Coronary artery (tissue), 2 donors: Measurements from ENCODE around the gene IER5.
"Not testable (repeated sequence)": the region's sequence is repeated elsewhere in the genome, so short reads cannot be mapped to it uniquely, and the experiment has no call there.

ENCODE experiments used
- DNase-seq: peaks from one replicate; pipeline ENCODE4 v3.0.0-alpha.2; 2017; ENCODE audit warnings: low spot score
- H3K27ac ChIP-seq, 2 donors: fragments of 200-600 bp; sonication (generic); one replicate each; pipeline ENCODE4 v1.5.1; 2016 to 2019
- H3K4me3 ChIP-seq: fragments of 200-600 bp; sonication (generic); 2 replicates; pipeline ENCODE4 v1.5.1; 2016; ENCODE audit warnings: mild to moderate bottlenecking, moderate library complexity
- TF ChIP-seq, protein P1 (sequence below): fragments of 200-600 bp; sonication (generic); IDR thresholded peaks from one replicate; pipeline ENCODE4 v1.5.1; 2019; ENCODE audit warnings: antibody characterized with exemption

IER5 gene

DNA sequence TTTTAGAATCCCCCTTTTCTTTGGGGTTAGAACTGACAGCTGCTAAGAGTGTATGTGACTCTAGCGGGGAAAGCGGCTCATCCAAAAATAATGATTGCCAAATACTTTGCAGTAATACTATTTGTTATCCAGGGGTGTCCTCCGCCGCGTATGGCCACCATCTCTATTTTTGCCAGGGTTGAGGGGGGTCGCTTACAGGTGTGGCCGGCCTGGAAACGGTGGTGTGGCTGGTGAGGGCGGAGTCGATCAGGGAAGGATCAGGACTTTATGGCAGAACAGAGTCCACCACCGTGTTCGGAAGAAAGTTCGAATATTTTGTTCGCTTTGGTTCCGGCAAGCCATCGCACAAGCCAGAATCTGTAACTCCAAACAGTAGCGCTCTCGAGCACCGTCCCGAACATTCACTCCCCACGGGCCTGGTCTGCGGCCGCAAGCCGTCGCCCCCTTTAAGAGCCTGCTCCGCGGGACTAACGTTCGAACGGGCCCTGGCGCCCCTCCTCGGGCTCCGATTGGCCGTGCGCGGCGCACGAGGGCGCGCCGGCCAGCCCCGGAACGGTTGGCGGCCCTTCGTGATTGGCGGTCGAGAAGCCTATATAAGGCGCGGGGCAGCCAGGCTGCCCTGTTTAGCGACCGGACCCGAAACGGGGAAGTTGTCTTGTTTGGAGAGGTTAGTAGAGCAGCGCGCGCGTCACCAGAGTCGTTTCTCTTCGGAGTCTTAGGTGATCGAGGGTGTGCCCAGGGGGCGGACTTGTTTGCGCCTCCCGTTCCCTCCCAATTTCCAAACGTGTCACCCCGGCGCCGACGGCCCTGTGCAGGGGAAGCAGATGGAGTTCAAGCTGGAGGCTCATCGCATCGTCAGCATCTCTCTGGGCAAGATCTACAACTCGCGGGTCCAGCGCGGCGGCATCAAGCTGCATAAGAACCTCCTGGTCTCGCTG, at the start of gene IER5:
IER5 (plus strand) TSS at position 622 of the 938 bp plus-strand sequence; CDS start at position 825, 203 bp downstream.
- peak within 1 kb of the TSS; percentile 97 to 98 for H3K27ac ChIP-seq
- TF ChIP-seq, protein P1, sequence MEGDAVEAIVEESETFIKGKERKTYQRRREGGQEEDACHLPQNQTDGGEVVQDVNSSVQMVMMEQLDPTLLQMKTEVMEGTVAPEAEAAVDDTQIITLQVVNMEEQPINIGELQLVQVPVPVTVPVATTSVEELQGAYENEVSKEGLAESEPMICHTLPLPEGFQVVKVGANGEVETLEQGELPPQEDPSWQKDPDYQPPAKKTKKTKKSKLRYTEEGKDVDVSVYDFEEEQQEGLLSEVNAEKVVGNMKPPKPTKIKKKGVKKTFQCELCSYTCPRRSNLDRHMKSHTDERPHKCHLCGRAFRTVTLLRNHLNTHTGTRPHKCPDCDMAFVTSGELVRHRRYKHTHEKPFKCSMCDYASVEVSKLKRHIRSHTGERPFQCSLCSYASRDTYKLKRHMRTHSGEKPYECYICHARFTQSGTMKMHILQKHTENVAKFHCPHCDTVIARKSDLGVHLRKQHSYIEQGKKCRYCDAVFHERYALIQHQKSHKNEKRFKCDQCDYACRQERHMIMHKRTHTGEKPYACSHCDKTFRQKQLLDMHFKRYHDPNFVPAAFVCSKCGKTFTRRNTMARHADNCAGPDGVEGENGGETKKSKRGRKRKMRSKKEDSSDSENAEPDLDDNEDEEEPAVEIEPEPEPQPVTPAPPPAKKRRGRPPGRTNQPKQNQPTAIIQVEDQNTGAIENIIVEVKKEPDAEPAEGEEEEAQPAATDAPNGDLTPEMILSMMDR: no peak

GRCh38 chr1:181040284-181040865, 48.1 kb upstream of the IER5 start:
- Histone ChIP-seq H3K27ac (peak overlapping the region in 1 of 2 donors; percentile 48), H3K4me3 (no peak overlapping the region)
- DNase-seq: no peak
- TF ChIP-seq, protein P1: no peak

More for the DNA sequence above, at the start of gene IER5:
- peak within 1 kb of the TSS; percentile 77 for H3K4me3 ChIP-seq
- peak; percentile 99 for DNase-seq

- TF ChIP-seq, protein P1: no peak
- no peak overlapping the region for H3K27ac ChIP-seq
- H3K4me3 ChIP-seq: no peak overlapping the region
- DNase-seq: no peak
Measured at GRCh38 chr1:181043025-181043888, 45.2 kb upstream of the IER5 start.

- no peak overlapping the region for H3K27ac ChIP-seq
- no peak for DNase-seq
- TF ChIP-seq, protein P1: no peak
- no peak overlapping the region for H3K4me3 ChIP-seq
Measured at GRCh38 chr1:181044449-181044966, 44.0 kb upstream of the IER5 start.

DNA sequence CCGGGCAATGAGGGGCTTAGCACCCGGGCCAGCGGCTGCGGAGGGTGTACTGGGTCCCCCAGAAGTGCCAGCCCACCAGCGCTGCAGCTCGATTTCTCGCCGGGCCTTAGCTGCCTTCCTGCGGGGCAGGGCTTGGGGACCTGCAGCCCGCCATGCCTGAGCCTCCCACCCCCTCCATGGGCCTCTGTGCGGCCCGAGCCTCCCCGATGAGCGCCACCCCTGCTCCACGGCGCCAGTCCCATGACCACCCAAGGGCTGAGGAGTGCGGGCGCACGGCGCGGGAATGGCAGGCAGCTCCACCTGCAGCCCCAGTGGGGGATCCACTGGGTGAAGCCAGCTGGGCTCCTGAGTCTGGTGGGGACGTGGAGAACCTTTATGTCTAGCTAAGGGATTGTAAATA, 42.6 kb upstream of the IER5 start:
- not testable (repeated sequence) for DNase-seq, H3K4me3 ChIP-seq, H3K27ac ChIP-seq

- TF ChIP-seq, protein P1: no peak
- no peak for DNase-seq
- Histone ChIP-seq H3K4me3 (no peak overlapping the region), H3K27ac (no peak overlapping the region)
Measured at GRCh38 chr1:181049378-181049777, 39.1 kb upstream of the IER5 start.

GRCh38 chr1:181050922-181051321, 37.6 kb upstream of the IER5 start:
- DNase-seq: no peak
- Histone ChIP-seq H3K27ac (no peak overlapping the region), H3K4me3 (no peak overlapping the region)
- TF ChIP-seq, protein P1: no peak
